WTC11 (cell line): ENCODE data around the gene FRMD5. TPM values are rescaled to one million over a fixed set of nuclear protein-coding genes. Genes with fewer than 3 reads are reported as not detected.

ENCODE experiments used
- ATAC-seq: fragments of 200-7000 bp; cut with Tn5 transposase; 2 replicates; pipeline ENCODE4 v1.10.0; 2021; ENCODE audit warnings: mild to moderate bottlenecking, moderate library complexity
- CTCF ChIA-PET: fragments of 300-600 bp; sonication (Branson Sonifier 250); formaldehyde crosslinking; loops from one replicate; lab custom pipeline; 2021; ENCODE audit warnings: antibody characterized with exemption; lab: Charles Lee
- POLR2A ChIA-PET: fragments of 350-600 bp; sonication (Branson Sonifier 250); formaldehyde crosslinking; loops from one replicate; lab custom pipeline; 2021; ENCODE audit warnings: antibody characterized with exemption; lab: Charles Lee
- DNase-seq: peaks from one replicate; pipeline ENCODE4 v3.0.0; 2021; ENCODE audit warnings: low spot score
- H3K27ac Mint-ChIP-seq: 2 replicates; pipeline ENCODE4 v1.8.0; 2021; ENCODE audit warnings: mixed read lengths
- H3K27me3 Mint-ChIP-seq: 2 replicates; pipeline ENCODE4 v1.8.0; 2021; ENCODE audit warnings: low read depth, mild to moderate bottlenecking, moderate library complexity, mixed read lengths
- H3K36me3 Mint-ChIP-seq: 2 replicates; pipeline ENCODE4 v1.8.0; 2021; ENCODE audit warnings: mixed read lengths
- H3K4me1 Mint-ChIP-seq: 2 replicates; pipeline ENCODE4 v1.8.0; 2022; ENCODE audit warnings: mixed read lengths
- H3K4me3 Mint-ChIP-seq: 2 replicates; pipeline ENCODE4 v1.8.0; 2021; ENCODE audit warnings: mild to moderate bottlenecking, moderate library complexity, mixed read lengths
- H3K9me3 Mint-ChIP-seq: 2 replicates; pipeline ENCODE4 v1.8.0; 2021; ENCODE audit warnings: mixed read lengths
- CREB1 ChIP-seq: sonication (generic); formaldehyde crosslinking; IDR thresholded peaks from 2 replicates; pipeline ENCODE4 v1.8.0; 2023; ENCODE audit warnings: mild to moderate bottlenecking, missing genetic modification reagents
- E2F4 ChIP-seq: sonication (generic); formaldehyde crosslinking; IDR thresholded peaks from 2 replicates; pipeline ENCODE4 v1.8.1; 2022; ENCODE audit warnings: low read depth, mild to moderate bottlenecking, moderate library complexity, missing genetic modification reagents, borderline replicate concordance
- ESRRA ChIP-seq: sonication (generic); formaldehyde crosslinking; IDR thresholded peaks from 2 replicates; pipeline ENCODE4 v1.8.1; 2022; ENCODE audit warnings: mild to moderate bottlenecking, missing genetic modification reagents, borderline replicate concordance
- FOXK1 ChIP-seq: sonication (generic); formaldehyde crosslinking; IDR thresholded peaks from 2 replicates; pipeline ENCODE4 v1.8.0; 2022; ENCODE audit warnings: mild to moderate bottlenecking, moderate library complexity, missing genetic modification reagents
- FOXP1 ChIP-seq: sonication (generic); formaldehyde crosslinking; IDR thresholded peaks from 2 replicates; pipeline ENCODE4 v1.8.0; 2022; ENCODE audit warnings: missing genetic modification reagents, mild to moderate bottlenecking, moderate library complexity, borderline replicate concordance
- GABPB1 ChIP-seq: sonication (generic); formaldehyde crosslinking; IDR thresholded peaks from 2 replicates; pipeline ENCODE4 v1.8.1; 2023; ENCODE audit warnings: mild to moderate bottlenecking, missing genetic modification reagents
- GTF2I ChIP-seq: fragments of 250-450 bp; sonication (Bioruptor Pico); conservative IDR thresholded peaks from 2 replicates; pipeline ENCODE4 v1.4.0; 2021; ENCODE audit warnings: mild to moderate bottlenecking
- HMGA2 ChIP-seq: fragments of 250-450 bp; sonication (Bioruptor Pico); IDR thresholded peaks from 2 replicates; pipeline ENCODE4 v1.4.0; 2021; ENCODE audit warnings: mild to moderate bottlenecking, moderate library complexity
- MLX ChIP-seq: sonication (generic); formaldehyde crosslinking; IDR thresholded peaks from 2 replicates; pipeline ENCODE4 v1.8.1; 2023; ENCODE audit warnings: mild to moderate bottlenecking, missing genetic modification reagents, moderate library complexity
- NFE2L1 ChIP-seq: sonication (generic); formaldehyde crosslinking; IDR thresholded peaks from 2 replicates; pipeline ENCODE4 v1.8.1; 2023; ENCODE audit warnings: missing genetic modification reagents
- NR2C2 ChIP-seq: sonication (generic); formaldehyde crosslinking; IDR thresholded peaks from 2 replicates; pipeline ENCODE4 v1.8.0; 2022; ENCODE audit warnings: mild to moderate bottlenecking, missing genetic modification reagents
- SMAD3 ChIP-seq: sonication (generic); formaldehyde crosslinking; IDR thresholded peaks from 2 replicates; pipeline ENCODE4 v1.8.0; 2022; ENCODE audit warnings: missing genetic modification reagents, mild to moderate bottlenecking, borderline replicate concordance
- TEAD1 ChIP-seq: sonication (generic); formaldehyde crosslinking; IDR thresholded peaks from 2 replicates; pipeline ENCODE4 v1.8.0; 2022; ENCODE audit warnings: mild to moderate bottlenecking, missing genetic modification reagents
- TP53 ChIP-seq: sonication (generic); formaldehyde crosslinking; IDR thresholded peaks from 2 replicates; pipeline ENCODE4 v1.8.1; 2023; ENCODE audit warnings: mild to moderate bottlenecking, missing genetic modification reagents
- USF2 ChIP-seq: sonication (generic); formaldehyde crosslinking; IDR thresholded peaks from 2 replicates; pipeline ENCODE4 v1.8.1; 2023; ENCODE audit warnings: mild to moderate bottlenecking, missing genetic modification reagents, moderate library complexity
- ZBTB21 ChIP-seq: sonication (generic); formaldehyde crosslinking; IDR thresholded peaks from 2 replicates; pipeline ENCODE4 v1.8.1; 2023; ENCODE audit warnings: mild to moderate bottlenecking, missing genetic modification reagents, borderline replicate concordance
- ZBTB43 ChIP-seq: sonication (generic); formaldehyde crosslinking; IDR thresholded peaks from 2 replicates; pipeline ENCODE4 v1.8.1; 2023; ENCODE audit warnings: mild to moderate bottlenecking, missing genetic modification reagents
- ZMAT4 ChIP-seq: fragments of 250-450 bp; sonication (Bioruptor Pico); IDR thresholded peaks from 2 replicates; pipeline ENCODE4 v1.9.0; 2021; ENCODE audit warnings: mild to moderate bottlenecking
- ZNF263 ChIP-seq: sonication (generic); formaldehyde crosslinking; IDR thresholded peaks from 2 replicates; pipeline ENCODE4 v1.8.1; 2022; ENCODE audit warnings: low read depth, mild to moderate bottlenecking, moderate library complexity, missing genetic modification reagents
- ZNF396 ChIP-seq: fragments of 250-450 bp; sonication (Bioruptor Pico); IDR thresholded peaks from 2 replicates; pipeline ENCODE4 v1.8.0; 2021; ENCODE audit warnings: mild to moderate bottlenecking, moderate library complexity, borderline replicate concordance
- ZSCAN18 ChIP-seq: fragments of 250-450 bp; sonication (Bioruptor Pico); IDR thresholded peaks from 2 replicates; pipeline ENCODE4 v2.1.2; 2022; ENCODE audit warnings: mild to moderate bottlenecking, moderate library complexity
- total RNA-seq: library from RNA; stranded (reverse); gene quantifications from 3 replicates; pipeline ENCODE4 v1.2.3, GENCODE V29; 2021

FRMD5 gene
- total RNA-seq, 1 experiment from 2014 or later = 14.1 TPM

- ATAC-seq (no peak), DNase-seq (no peak)
- ChIA-PET CTCF (interaction anchor here (1.3 kb wide), 1 partner anchor 10 kb away, joined by 3 read pairs; no protein-coding TSS in a partner anchor), POLR2A (no interaction called here)
- H3K27ac Mint-ChIP-seq = no peak overlapping the region
- H3K4me3 Mint-ChIP-seq = no peak overlapping the region
- no peaks in the 10 kb centered on the region for H3K27me3 Mint-ChIP-seq
- no peaks in the 10 kb centered on the region for H3K9me3 Mint-ChIP-seq
- H3K36me3 Mint-ChIP-seq = peaks cover 18% of the 10 kb centered on the region
- TF ChIP-seq FOXK1 (CRISPR knock-in tag) (no peak), USF2 (CRISPR knock-in tag) (no peak), GTF2I (CRISPR knock-in tag) (no peak), ZSCAN18 (CRISPR knock-in tag) (no peak), HMGA2 (CRISPR knock-in tag) (no peak), ESRRA (no peak), GABPB1 (no peak), ZMAT4 (no peak), MLX (CRISPR knock-in tag) (no peak)
- peaks cover 11% of the 10 kb centered on the region for H3K4me1 Mint-ChIP-seq
Observed at GRCh38 chr15:43886558-43886957, 308.5 kb downstream of the FRMD5 start.

GRCh38 chr15:43883571-43883970, 311.5 kb downstream of the FRMD5 start:
- TF ChIP-seq USF2 (CRISPR knock-in tag) (no peak), TEAD1 (no peak), ZNF263 (no peak), SMAD3 (CRISPR knock-in tag) (no peak), ZBTB21 (CRISPR knock-in tag) (no peak), CREB1 (CRISPR knock-in tag) (no peak), FOXP1 (CRISPR knock-in tag) (no peak), TP53 (CRISPR knock-in tag) (no peak), E2F4 (CRISPR knock-in tag) (no peak), GTF2I (CRISPR knock-in tag) (no peak), NR2C2 (CRISPR knock-in tag) (no peak), NFE2L1 (no peak), ZNF396 (no peak), ZBTB43 (CRISPR knock-in tag) (no peak)
- ATAC-seq (no peak), DNase-seq (no peak)
- H3K4me3 Mint-ChIP-seq = no peak overlapping the region
- CTCF ChIA-PET = interaction anchor here (1.0 to 3.4 kb wide), 2 partner anchors 13 to 618 kb away, joined by 3 to 45 read pairs; no protein-coding TSS in a partner anchor
- peaks cover 16% of the 10 kb centered on the region for H3K4me1 Mint-ChIP-seq
- H3K9me3 Mint-ChIP-seq = no peaks in the 10 kb centered on the region
- POLR2A ChIA-PET = no interaction called here
- H3K36me3 Mint-ChIP-seq = peaks cover 20% of the 10 kb centered on the region
- no peak overlapping the region for H3K27ac Mint-ChIP-seq
- no peaks in the 10 kb centered on the region for H3K27me3 Mint-ChIP-seq
